Hepatocyte (in vitro differentiated cells): ENCODE measurements around the gene CCR5. TPM values are rescaled to one million over a fixed set of nuclear protein-coding genes. Genes with fewer than 3 reads are reported as not detected.

Experiments
- DNase-seq: peaks from one replicate; pipeline ENCODE4 v3.0.0-alpha.2; 2016; ENCODE audit warnings: low spot score
- H2AFZ ChIP-seq: fragments of 200-600 bp; sonication (generic); 2 replicates; pipeline ENCODE4 v1.6.0; 2016; ENCODE audit warnings: antibody characterized with exemption, mild to moderate bottlenecking
- H3K27ac ChIP-seq: fragments of 200-600 bp; sonication (generic); 2 replicates; pipeline ENCODE4 v1.5.1; 2016; ENCODE audit warnings: mild to moderate bottlenecking
- H3K27me3 ChIP-seq: fragments of 200-600 bp; sonication (generic); 2 replicates; pipeline ENCODE4 v1.6.1; 2016
- H3K36me3 ChIP-seq: fragments of 200-600 bp; sonication (generic); replicated peaks from 2 replicates; pipeline ENCODE4 v1.5.1; 2016; ENCODE audit warnings: low read depth; ENCODE audit not compliant: insufficient read depth
- H3K4me1 ChIP-seq: fragments of 200-600 bp; sonication (generic); 2 replicates; pipeline ENCODE4 v1.5.1; 2016; ENCODE audit warnings: mild to moderate bottlenecking, moderate library complexity; ENCODE audit not compliant: insufficient read depth
- H3K4me2 ChIP-seq: fragments of 200-600 bp; sonication (generic); 2 replicates; pipeline ENCODE4 v1.6.0; 2016
- H3K4me3 ChIP-seq: fragments of 200-600 bp; sonication (generic); 2 replicates; pipeline ENCODE4 v1.5.1; 2016; ENCODE audit warnings: mild to moderate bottlenecking
- H3K79me2 ChIP-seq: fragments of 200-600 bp; sonication (generic); 2 replicates; pipeline ENCODE4 v1.6.0; 2017; ENCODE audit warnings: mild to moderate bottlenecking
- H3K9me2 ChIP-seq: fragments of 200-600 bp; sonication (generic); replicated peaks from 2 replicates; pipeline ENCODE4 v1.6.0; 2017; ENCODE audit warnings: mild to moderate bottlenecking; ENCODE audit not compliant: insufficient read depth
- H3K9me3 ChIP-seq: fragments of 200-600 bp; sonication (generic); 2 replicates; pipeline ENCODE4 v1.5.1; 2016; ENCODE audit warnings: low read depth, mild to moderate bottlenecking
- H4K20me1 ChIP-seq: fragments of 200-600 bp; sonication (generic); 2 replicates; pipeline ENCODE4 v1.6.0; 2016; ENCODE audit warnings: mild to moderate bottlenecking; ENCODE audit not compliant: insufficient read depth, poor library complexity, severe bottlenecking
- EZH2 ChIP-seq: fragments of 200-600 bp; sonication (generic); IDR thresholded peaks from 2 replicates; pipeline ENCODE4 v1.6.1; 2016; ENCODE audit warnings: antibody characterized with exemption, mild to moderate bottlenecking, borderline replicate concordance
- EZH2phosphoT487 ChIP-seq: fragments of 200-600 bp; sonication (generic); IDR thresholded peaks from one replicate; pipeline ENCODE4 v1.6.1; 2018; ENCODE audit warnings: antibody characterized with exemption, mild to moderate bottlenecking, low read depth, moderate library complexity; ENCODE audit not compliant: unreplicated experiment, severe bottlenecking
- WGBS: methylation state at CpG from one replicate; pipeline ENCODE4 v1.1.6; 2016; ENCODE audit warnings: low lambda C conversion rate; ENCODE audit errors: missing lambda C conversion rate; 5-methylcytosine and 5-hydroxymethylcytosine counted together
- polyA plus RNA-seq: library from polyadenylated mRNA; unstranded; fragments of >200 nt; fragmentation: Nextera tagmentation; extraction: Ambion mirVana; gene quantifications from 2 replicates; pipeline ENCODE4 v1.2.1, GENCODE V29; 2016
- total RNA-seq: library from RNA; depleted of rRNA; stranded (reverse); fragments of >200 nt; gene quantifications from 2 replicates; pipeline ENCODE4 v1.2.3, GENCODE V29; 2014
- TF ChIP-seq, protein P1 (sequence below): fragments of 200-600 bp; sonication (generic); IDR thresholded peaks from 2 replicates; pipeline ENCODE4 v1.5.1; 2016; ENCODE audit warnings: antibody characterized with exemption, mild to moderate bottlenecking; ENCODE audit not compliant: poor library complexity

The CCR5 gene
- total and polyA plus RNA-seq, 2 experiments from 2014 or later: 0.07 TPM; not detected in 1

- Histone ChIP-seq H3K4me2 (no peak overlapping the region), H3K9me3 (no peaks in the 10 kb centered on the region), H4K20me1 (no peaks in the 10 kb centered on the region), H2AFZ (no peak overlapping the region), H3K4me3 (no peak overlapping the region), H3K79me2 (no peaks in the 10 kb centered on the region), H3K36me3 (no peaks in the 10 kb centered on the region), H3K27ac (no peak overlapping the region), H3K27me3 (no peaks in the 10 kb centered on the region), H3K9me2 (no peaks in the 10 kb centered on the region), H3K4me1 (peaks cover 7% of the 10 kb centered on the region)
- TF ChIP-seq, protein P1, sequence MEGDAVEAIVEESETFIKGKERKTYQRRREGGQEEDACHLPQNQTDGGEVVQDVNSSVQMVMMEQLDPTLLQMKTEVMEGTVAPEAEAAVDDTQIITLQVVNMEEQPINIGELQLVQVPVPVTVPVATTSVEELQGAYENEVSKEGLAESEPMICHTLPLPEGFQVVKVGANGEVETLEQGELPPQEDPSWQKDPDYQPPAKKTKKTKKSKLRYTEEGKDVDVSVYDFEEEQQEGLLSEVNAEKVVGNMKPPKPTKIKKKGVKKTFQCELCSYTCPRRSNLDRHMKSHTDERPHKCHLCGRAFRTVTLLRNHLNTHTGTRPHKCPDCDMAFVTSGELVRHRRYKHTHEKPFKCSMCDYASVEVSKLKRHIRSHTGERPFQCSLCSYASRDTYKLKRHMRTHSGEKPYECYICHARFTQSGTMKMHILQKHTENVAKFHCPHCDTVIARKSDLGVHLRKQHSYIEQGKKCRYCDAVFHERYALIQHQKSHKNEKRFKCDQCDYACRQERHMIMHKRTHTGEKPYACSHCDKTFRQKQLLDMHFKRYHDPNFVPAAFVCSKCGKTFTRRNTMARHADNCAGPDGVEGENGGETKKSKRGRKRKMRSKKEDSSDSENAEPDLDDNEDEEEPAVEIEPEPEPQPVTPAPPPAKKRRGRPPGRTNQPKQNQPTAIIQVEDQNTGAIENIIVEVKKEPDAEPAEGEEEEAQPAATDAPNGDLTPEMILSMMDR: no peak
- TF ChIP-seq EZH2phosphoT487 (no peak), EZH2 (no peak)
- no peak for DNase-seq
Observed at GRCh38 chr3:46354984-46355383, 15.8 kb upstream of the CCR5 start.

- no peaks in the 10 kb centered on the region for H3K9me2 ChIP-seq
- DNase-seq: no peak
- no peak overlapping the region for H2AFZ ChIP-seq
- TF ChIP-seq, protein P1: no peak
- TF ChIP-seq EZH2 (no peak), EZH2phosphoT487 (no peak)
- no peaks in the 10 kb centered on the region for H3K36me3 ChIP-seq
- H3K27me3 ChIP-seq: no peaks in the 10 kb centered on the region
- no peaks in the 10 kb centered on the region for H3K9me3 ChIP-seq
- H3K4me3 ChIP-seq: no peak overlapping the region
- H3K27ac ChIP-seq: no peak overlapping the region
- H3K79me2 ChIP-seq: no peaks in the 10 kb centered on the region
- WGBS: 70% methylated on average over 3 of the region's 3 CpGs
- no peaks in the 10 kb centered on the region for H4K20me1 ChIP-seq
- H3K4me1 ChIP-seq: peaks cover 7% of the 10 kb centered on the region
- H3K4me2 ChIP-seq: no peak overlapping the region
Observed at GRCh38 chr3:46356276-46356675, 14.5 kb upstream of the CCR5 start.

DNA sequence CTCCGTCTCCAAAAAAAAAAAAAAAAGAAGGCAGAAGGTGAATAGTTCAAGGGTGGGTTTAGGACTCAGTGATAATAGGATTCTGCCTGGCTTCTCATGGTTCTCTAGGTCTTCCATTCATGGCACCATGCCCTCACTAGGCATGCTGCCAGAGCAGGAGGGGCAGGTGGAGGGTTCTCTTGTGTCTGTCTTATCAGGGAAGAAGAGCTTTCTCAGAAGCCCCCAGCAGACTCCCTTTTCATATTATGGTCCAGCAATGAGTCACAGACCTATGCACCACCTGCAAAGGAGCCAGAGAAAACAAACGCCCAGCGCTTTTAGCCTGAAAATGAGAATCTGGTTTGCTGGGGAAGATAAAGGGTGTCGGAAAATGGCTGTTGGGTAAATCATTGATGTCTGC, 13.8 kb upstream of the CCR5 start:
- no peaks in the 10 kb centered on the region for H3K9me3 ChIP-seq
- no peaks in the 10 kb centered on the region for H3K9me2 ChIP-seq
- no peak overlapping the region for H3K4me2 ChIP-seq
- no peaks in the 10 kb centered on the region for H3K36me3 ChIP-seq
- no peaks in the 10 kb centered on the region for H3K79me2 ChIP-seq
- no peak overlapping the region for H3K4me3 ChIP-seq
- H4K20me1 ChIP-seq: no peaks in the 10 kb centered on the region
- H3K4me1 ChIP-seq: peaks cover 8% of the 10 kb centered on the region
- DNase-seq: no peak
- no peaks in the 10 kb centered on the region for H3K27me3 ChIP-seq
- H2AFZ ChIP-seq: no peak overlapping the region
- H3K27ac ChIP-seq: no peak overlapping the region
- no peak for TF ChIP-seq EZH2phosphoT487
- TF ChIP-seq EZH2: no peak
- TF ChIP-seq, protein P1: no peak
- 66% methylated on average over 4 of the region's 4 CpGs for WGBS

DNA sequence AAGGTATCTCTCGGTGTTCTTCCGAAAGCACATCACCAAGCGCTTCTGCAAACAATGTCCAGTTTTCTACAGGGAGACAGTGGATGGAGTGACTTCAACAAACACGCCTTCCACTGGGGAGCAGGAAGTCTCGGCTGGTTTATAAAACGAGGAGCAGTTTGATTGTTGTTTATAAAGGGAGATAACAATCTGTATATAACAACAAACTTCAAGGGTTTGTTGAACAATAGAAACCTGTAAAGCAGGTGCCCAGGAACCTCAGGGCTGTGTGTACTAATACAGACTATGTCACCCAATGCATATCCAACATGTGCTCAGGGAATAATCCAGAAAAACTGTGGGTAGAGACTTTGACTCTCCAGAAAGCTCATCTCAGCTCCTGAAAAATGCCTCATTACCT, 12.3 kb upstream of the CCR5 start:
- peaks cover 10% of the 10 kb centered on the region for H3K4me1 ChIP-seq
- H3K4me2 ChIP-seq: no peak overlapping the region
- no peak for TF ChIP-seq EZH2phosphoT487
- TF ChIP-seq EZH2: no peak
- no peaks in the 10 kb centered on the region for H3K79me2 ChIP-seq
- no peaks in the 10 kb centered on the region for H3K9me3 ChIP-seq
- H3K27me3 ChIP-seq: no peaks in the 10 kb centered on the region
- H3K9me2 ChIP-seq: no peaks in the 10 kb centered on the region
- no peak overlapping the region for H2AFZ ChIP-seq
- no peak overlapping the region for H3K4me3 ChIP-seq
- 76% methylated on average over 6 of the region's 6 CpGs for WGBS
- H3K27ac ChIP-seq: no peak overlapping the region
- H3K36me3 ChIP-seq: no peaks in the 10 kb centered on the region
- no peaks in the 10 kb centered on the region for H4K20me1 ChIP-seq
- no peak for DNase-seq
